Muscle layer of colon (tissue), 2 donors: ENCODE results near the gene MGMT.

ENCODE experiments used
- H3K27ac ChIP-seq: one replicate; pipeline ENCODE4 v1.7.0; 2013; ENCODE audit warnings: low read depth, mild to moderate bottlenecking, low read length, moderate library complexity
- H3K27me3 ChIP-seq, 2 donors: one replicate each; pipeline ENCODE4 v1.7.0; 2013; ENCODE audit warnings: low read length in 2 of 2, mild to moderate bottlenecking in 2 of 2; ENCODE audit not compliant: insufficient read depth in 2 of 2, control insufficient read depth in 1 of 2
- H3K36me3 ChIP-seq: one replicate; pipeline ENCODE4 v1.7.0; 2013; ENCODE audit warnings: mild to moderate bottlenecking, low read length; ENCODE audit not compliant: insufficient read depth
- H3K4me1 ChIP-seq: one replicate; pipeline ENCODE4 v1.7.0; 2013; ENCODE audit warnings: mild to moderate bottlenecking, low read length; ENCODE audit not compliant: insufficient read depth
- H3K4me3 ChIP-seq, 2 donors: one replicate each; pipeline ENCODE4 v1.7.0; 2013; ENCODE audit warnings: low read length in 2 of 2, low read depth in 1 of 2, mild to moderate bottlenecking in 1 of 2, moderate library complexity in 1 of 2
- H3K9ac ChIP-seq: one replicate; pipeline ENCODE4 v1.7.0; 2013; ENCODE audit warnings: low read length
- H3K9me3 ChIP-seq: one replicate; pipeline ENCODE4 v1.7.0; 2013; ENCODE audit warnings: mild to moderate bottlenecking, low read length
- donor health status: abdominal sarcoma.
- donor health status: Adenocarcinoma of cecum.

Gene MGMT

GRCh38 chr10:129472696-129473555 lies 5.9 kb downstream of the MGMT start:
- peaks cover 13% of the 10 kb centered on the region for H3K36me3 ChIP-seq
- peaks cover under 1% of the 10 kb centered on the region for H3K4me1 ChIP-seq
- H3K4me3 ChIP-seq = no peak overlapping the region
- no peaks in the 10 kb centered on the region for H3K27me3 ChIP-seq
- H3K9ac ChIP-seq = no peak overlapping the region
- no peak overlapping the region for H3K27ac ChIP-seq
- no peaks in the 10 kb centered on the region for H3K9me3 ChIP-seq

GRCh38 chr10:129474642-129475041 lies 7.6 kb downstream of the MGMT start:
- Histone ChIP-seq H3K9me3 (no peaks in the 10 kb centered on the region), H3K4me3 (no peak overlapping the region), H3K4me1 (no peaks in the 10 kb centered on the region), H3K27ac (no peak overlapping the region), H3K9ac (no peak overlapping the region), H3K36me3 (peaks cover 13% of the 10 kb centered on the region), H3K27me3 (no peaks in the 10 kb centered on the region)

GRCh38 chr10:129476431-129476830 lies 9.4 kb downstream of the MGMT start:
- Histone ChIP-seq H3K27me3 (no peaks in the 10 kb centered on the region), H3K4me1 (no peaks in the 10 kb centered on the region)

GRCh38 chr10:129477051-129477450 lies 10.0 kb downstream of the MGMT start:
- Histone ChIP-seq H3K9me3 (no peaks in the 10 kb centered on the region), H3K4me3 (no peak overlapping the region), H3K9ac (no peak overlapping the region), H3K27me3 (no peaks in the 10 kb centered on the region), H3K27ac (no peak overlapping the region), H3K36me3 (peaks cover 8% of the 10 kb centered on the region), H3K4me1 (no peaks in the 10 kb centered on the region)

More at GRCh38 chr10:129476431-129476830, 9.4 kb downstream of the MGMT start:
- Histone ChIP-seq H3K27ac (no peak overlapping the region), H3K36me3 (peaks cover 11% of the 10 kb centered on the region), H3K9me3 (no peaks in the 10 kb centered on the region), H3K4me3 (no peak overlapping the region), H3K9ac (no peak overlapping the region)

- Histone ChIP-seq H3K9ac (no peak overlapping the region), H3K4me1 (no peaks in the 10 kb centered on the region), H3K27me3 (no peaks in the 10 kb centered on the region), H3K9me3 (no peaks in the 10 kb centered on the region), H3K4me3 (no peak overlapping the region), H3K36me3 (no peaks in the 10 kb centered on the region), H3K27ac (no peak overlapping the region)
Observed at GRCh38 chr10:129481641-129482040, 14.6 kb downstream of the MGMT start.

- no peaks in the 10 kb centered on the region for H3K36me3 ChIP-seq
Observed at GRCh38 chr10:129483430-129484010, 16.5 kb downstream of the MGMT start.

GRCh38 chr10:129486805-129487204 lies 19.8 kb downstream of the MGMT start:
- H3K27me3 ChIP-seq = no peaks in the 10 kb centered on the region
- no peaks in the 10 kb centered on the region for H3K36me3 ChIP-seq
- no peak overlapping the region for H3K9ac ChIP-seq
- H3K4me3 ChIP-seq = no peak overlapping the region
- H3K4me1 ChIP-seq = no peaks in the 10 kb centered on the region
- H3K9me3 ChIP-seq = no peaks in the 10 kb centered on the region
- no peak overlapping the region for H3K27ac ChIP-seq

More at GRCh38 chr10:129483430-129484010, 16.5 kb downstream of the MGMT start:
- no peaks in the 10 kb centered on the region for H3K4me1 ChIP-seq
- no peaks in the 10 kb centered on the region for H3K9me3 ChIP-seq
- H3K27ac ChIP-seq = no peak overlapping the region
- H3K9ac ChIP-seq = no peak overlapping the region
- H3K4me3 ChIP-seq = no peak overlapping the region
- no peaks in the 10 kb centered on the region for H3K27me3 ChIP-seq

- Histone ChIP-seq H3K27me3 (no peaks in the 10 kb centered on the region), H3K9me3 (peaks cover 4% of the 10 kb centered on the region), H3K4me1 (no peaks in the 10 kb centered on the region), H3K9ac (no peak overlapping the region), H3K36me3 (no peaks in the 10 kb centered on the region), H3K4me3 (no peak overlapping the region), H3K27ac (no peak overlapping the region)
Observed at GRCh38 chr10:129491123-129491734, 24.2 kb downstream of the MGMT start.

- H3K4me3 ChIP-seq = no peak overlapping the region
- no peak overlapping the region for H3K27ac ChIP-seq
- H3K9me3 ChIP-seq = peaks cover 4% of the 10 kb centered on the region
- H3K36me3 ChIP-seq = no peaks in the 10 kb centered on the region
- no peaks in the 10 kb centered on the region for H3K27me3 ChIP-seq
- H3K4me1 ChIP-seq = no peaks in the 10 kb centered on the region
- H3K9ac ChIP-seq = no peak overlapping the region
Observed at GRCh38 chr10:129494176-129494575, 27.1 kb downstream of the MGMT start.

- Histone ChIP-seq H3K27me3 (no peaks in the 10 kb centered on the region), H3K27ac (no peak overlapping the region), H3K4me3 (no peak overlapping the region), H3K36me3 (no peaks in the 10 kb centered on the region), H3K4me1 (no peaks in the 10 kb centered on the region), H3K9me3 (peaks cover 4% of the 10 kb centered on the region), H3K9ac (no peak overlapping the region)
Observed at GRCh38 chr10:129494740-129495139, 27.7 kb downstream of the MGMT start.

GRCh38 chr10:129495256-129495655 lies 28.2 kb downstream of the MGMT start:
- no peaks in the 10 kb centered on the region for H3K27me3 ChIP-seq
- no peak overlapping the region for H3K9ac ChIP-seq
- no peaks in the 10 kb centered on the region for H3K36me3 ChIP-seq
- H3K4me3 ChIP-seq = no peak overlapping the region
- H3K4me1 ChIP-seq = no peaks in the 10 kb centered on the region
- no peak overlapping the region for H3K27ac ChIP-seq
- H3K9me3 ChIP-seq = peaks cover 4% of the 10 kb centered on the region
